ENCODE measurements around the gene ACTR3.

The ACTR3 gene

DNA sequence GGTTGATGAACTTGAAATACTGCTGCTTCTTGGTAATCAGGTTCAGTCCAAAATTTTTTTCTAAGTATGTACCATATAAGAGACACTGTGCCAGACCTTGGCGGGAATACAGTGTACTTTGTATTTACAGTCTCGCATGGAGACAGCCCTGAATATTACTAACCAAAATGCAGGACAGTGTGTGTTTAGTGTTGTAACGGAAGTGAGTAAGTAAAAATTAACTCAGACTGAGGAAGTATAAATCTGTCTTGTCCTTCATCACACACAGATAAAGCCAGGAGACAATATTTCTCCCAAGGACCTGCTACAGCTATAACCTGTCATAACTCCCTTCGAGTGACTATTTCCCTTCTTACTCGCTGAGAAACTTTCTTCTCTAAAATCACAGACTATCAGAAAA, 76.9 kb downstream of the ACTR3 start:
- DNase-seq: no peak

- no peak for DNase-seq
These were observed 77.4 kb downstream of the ACTR3 start for GRCh38 chr2:113967272-113967671.

DNA sequence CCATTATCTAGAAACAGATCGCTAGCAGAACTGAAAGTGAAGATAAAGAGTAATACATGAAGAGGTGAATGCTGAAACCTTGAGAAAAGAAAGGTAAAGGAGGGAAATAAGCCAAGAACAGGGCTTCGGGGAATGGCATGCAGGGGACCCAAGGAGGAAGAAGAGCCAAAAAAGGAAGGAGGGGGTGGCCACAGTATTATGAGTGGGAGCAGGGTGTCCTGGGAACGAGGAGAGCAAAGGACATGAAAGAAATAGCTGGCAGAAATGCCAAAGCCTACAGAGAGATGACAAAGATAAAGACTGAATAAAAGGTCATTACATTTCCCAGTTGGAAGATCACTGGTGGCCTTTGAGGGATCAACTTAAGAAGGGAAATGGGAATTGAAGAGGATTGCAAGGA, 82.9 kb downstream of the ACTR3 start:
- no peak for DNase-seq

DNA sequence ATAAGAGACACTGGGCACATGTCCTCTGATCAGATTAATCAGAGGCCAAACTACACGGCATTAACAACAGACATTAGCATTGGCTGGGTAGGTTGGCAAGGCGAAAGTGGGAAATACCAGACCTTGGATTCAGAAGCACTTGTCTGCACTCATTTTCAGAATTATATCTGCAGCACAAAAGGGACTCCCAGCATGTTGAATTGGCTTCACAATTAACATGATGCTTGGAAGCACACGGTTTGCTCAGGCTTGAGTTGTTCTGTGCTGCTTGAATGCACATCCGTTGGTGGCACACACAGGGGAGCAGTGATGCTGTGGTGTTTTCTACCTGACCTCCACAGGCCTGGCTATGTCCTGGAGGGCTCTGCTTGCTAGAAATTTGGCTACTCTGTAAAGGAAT, 83.9 kb downstream of the ACTR3 start:
- no peak for DNase-seq

DNA sequence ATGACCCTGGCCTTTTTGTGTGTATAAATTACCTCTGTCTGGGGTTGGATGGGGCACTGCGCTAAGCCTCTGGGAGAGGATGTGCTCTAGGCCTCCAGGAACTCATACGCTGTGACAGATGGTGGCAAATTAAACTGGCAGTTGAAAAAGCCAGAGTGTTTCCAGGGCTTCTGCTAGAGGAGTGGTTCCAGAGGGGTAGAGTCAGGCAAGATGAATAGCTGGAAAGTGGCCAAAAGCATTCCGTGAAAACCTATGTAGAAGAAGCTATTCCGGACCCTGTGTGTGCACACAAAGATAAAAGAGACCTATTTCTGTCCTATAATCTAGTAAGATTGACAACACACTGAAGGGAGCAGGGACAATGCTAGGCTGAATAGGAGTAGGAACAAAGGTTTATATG, 84.8 kb downstream of the ACTR3 start:
- no peak for DNase-seq

DNA sequence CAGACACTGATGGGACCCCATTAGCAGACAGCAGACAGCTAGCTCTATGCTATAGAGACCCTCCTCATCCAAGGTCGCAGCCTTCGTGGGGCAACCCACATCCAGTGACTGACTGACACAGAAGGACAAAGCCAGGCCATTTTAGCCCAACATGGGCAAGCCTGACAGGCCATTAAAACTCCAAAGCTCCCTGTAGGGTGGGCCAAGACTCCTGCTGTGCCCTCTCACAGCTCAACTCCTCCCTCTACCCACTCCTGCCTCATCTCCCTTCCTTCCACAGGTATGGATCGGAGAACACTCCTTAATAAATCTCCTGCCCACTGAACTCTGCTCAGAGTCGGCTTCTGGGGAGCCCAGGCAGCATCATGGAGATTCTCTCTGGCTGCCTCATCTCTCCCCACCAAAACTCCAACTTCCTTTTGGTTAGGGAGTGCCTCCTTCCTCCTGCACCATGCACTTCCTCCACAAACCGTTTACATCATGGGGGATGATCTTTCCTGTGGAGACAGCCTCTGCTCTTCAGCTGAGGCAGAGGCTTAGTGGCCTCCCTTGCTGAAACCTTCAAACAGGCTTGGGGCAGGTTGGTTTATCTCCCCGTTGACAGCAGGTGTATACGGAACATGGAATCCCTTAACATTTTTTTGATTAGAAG, 86.5 kb downstream of the ACTR3 start:
- DNase-seq: no peak

GRCh38 chr2:113977060-113977659, 87.3 kb downstream of the ACTR3 start:
- DNase-seq: no peak

DNA sequence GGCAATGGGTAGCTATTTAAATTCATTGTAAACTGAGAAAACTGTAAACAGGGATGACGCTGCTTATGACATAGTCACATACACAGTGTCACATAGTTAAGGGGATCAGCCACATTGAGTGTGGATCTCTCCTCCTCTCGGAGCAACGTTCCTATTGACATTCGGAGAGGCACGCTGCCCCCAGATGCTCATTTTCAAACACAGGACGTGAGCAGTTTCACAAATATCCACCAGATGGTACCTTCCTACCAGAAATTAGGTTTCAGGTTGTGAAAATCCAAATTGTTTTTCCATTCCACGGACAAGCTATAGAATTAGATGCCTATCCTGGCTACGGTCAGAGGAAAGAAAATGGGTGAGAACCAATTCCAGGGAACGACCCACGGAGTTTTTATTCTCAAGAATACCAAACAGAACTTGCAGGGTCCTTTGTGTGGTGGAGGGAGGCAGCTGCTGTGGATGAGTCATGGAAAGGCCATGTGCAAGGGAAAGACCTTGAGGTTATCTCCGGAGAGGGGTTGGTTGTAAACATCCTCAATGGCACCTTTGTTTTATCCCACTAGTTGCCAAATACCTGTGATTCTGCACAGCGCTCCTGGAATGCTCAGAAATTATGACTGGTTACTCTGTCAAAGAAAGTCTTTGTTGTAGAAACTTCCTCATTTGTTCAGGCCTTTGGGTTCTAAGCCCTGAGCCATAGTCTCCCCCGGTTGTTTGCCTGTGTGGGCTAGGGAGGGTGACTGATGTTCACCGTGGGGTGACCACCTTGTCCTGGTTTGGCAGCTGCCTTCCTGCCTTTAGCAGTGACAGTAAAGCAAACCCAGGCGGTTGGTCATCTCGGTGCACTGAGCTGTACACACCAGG, 88.0 kb downstream of the ACTR3 start:
- DNase-seq: no peak

- DNase-seq: no peak
These were observed 88.8 kb downstream of the ACTR3 start for GRCh38 chr2:113978524-113979190.

- peak; percentile 12 for DNase-seq
These were observed 89.6 kb downstream of the ACTR3 start for GRCh38 chr2:113979191-113980128.

GRCh38 chr2:113980946-113981345, 91.1 kb downstream of the ACTR3 start:
- DNase-seq: no peak

DNA sequence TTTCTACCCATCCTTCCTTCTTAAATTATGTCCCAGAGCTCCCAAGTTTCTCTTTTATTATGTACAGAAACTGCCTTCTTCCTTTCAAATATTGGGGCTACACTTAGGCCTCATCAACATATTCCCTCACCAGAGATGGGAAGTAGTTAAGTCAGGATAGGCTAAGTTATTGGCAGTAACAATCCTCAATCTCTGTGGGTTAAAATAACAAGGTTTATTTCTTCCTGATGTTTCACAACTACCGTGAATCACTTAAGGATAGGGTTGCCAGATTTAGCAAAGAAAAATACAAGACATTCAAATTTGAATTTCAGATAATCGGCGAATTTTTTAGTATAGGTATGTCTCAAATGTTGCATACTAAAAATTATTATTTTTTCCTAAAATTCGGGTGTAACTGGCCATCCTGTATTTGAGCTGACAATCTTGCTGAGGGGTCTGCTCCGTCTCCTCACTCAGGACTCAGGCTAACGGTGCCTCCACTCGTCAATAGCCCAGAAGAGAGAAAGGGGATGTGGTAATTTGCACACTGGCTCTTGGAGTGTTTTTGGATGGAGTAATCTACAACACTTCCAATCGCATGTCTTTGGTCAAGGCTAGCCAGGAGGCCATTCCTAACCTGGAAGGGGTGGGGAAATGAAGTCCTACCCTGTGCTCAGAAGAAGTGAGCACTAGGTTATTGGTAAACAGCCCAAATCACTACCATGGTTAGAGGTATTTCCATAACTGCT, 91.7 kb downstream of the ACTR3 start:
- DNase-seq: no peak

GRCh38 chr2:113985554-113986397, 95.9 kb downstream of the ACTR3 start:
- DNase-seq: no peak

DNA sequence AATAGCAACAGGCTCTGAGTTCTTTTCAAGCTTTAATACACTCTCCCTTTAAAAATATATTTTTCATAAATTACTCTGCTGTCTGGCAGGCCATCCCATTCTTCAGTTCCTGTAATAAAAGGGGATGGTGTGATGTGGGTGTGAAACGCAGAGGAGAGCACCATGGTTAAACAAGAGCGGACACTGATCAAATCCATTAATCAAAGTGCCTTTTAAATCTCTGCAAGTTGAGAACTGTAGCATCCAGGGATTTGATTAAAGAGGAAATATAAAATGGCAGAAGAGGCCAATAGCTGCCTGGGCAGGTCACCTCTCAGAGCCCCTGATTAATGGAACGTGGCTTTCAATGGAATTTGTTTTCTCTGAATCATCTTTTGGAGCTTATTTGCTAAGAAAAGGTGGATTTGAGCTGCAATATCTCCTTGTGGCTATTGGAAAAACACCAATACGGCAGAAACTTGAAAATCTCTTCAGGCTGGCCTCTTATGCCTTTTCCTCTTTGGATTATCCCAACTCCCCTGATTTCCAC, 96.9 kb downstream of the ACTR3 start:
- no peak for DNase-seq

DNA sequence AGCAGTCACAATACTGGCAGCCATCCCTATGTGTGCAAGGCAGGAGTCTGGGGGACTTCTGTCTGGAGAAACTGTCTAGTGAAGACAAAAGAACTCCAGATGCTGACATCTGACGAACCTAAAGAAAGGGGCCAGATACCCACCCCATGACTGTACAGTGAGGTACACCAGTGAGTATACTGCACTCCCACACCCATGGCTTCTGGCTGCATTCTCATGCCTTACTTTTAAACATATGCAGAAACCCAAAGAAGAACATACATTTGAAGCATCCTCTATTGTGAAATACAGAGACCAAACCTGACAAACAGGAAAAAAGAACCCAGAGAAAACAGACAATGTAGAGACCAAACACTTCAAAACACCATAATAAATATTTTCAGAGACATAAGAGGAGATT, 102.2 kb downstream of the ACTR3 start:
- no peak for DNase-seq

- DNase-seq: no peak
These were observed 107.0 kb downstream of the ACTR3 start for GRCh38 chr2:113996671-113997594.

DNA sequence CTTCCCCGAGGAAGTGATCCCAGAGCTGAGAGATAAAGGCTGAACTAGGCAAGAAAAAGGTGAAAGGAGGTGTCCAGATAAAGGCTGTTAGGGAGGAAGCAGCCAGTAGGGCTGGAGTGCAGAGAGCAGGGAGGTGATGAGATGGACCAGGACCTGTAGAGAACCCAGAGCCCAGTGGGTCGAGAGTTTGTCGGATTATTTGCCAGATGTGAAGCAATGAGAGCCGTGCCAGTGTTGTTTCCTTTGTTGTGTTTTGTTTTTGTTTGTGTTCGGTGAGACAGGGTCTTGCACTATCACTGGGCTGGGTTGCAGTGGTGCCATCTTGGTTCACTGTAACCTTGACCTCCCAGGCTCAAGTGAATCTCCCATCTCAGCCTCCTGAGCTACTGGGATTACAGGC, 111.3 kb downstream of the ACTR3 start:
- DNase-seq: no peak

- DNase-seq: no peak
These were observed 112.0 kb downstream of the ACTR3 start for GRCh38 chr2:114001937-114002336.

- no peak for DNase-seq
These were observed 115.4 kb downstream of the ACTR3 start for GRCh38 chr2:114005110-114005783.

All from effector CD4-positive, alpha-beta T cell (primary cell).